Daoy (cell line): Measurements from ENCODE around the gene IGFBP6. TPM values are rescaled to one million over a fixed set of nuclear protein-coding genes. Genes with fewer than 3 reads are reported as not detected.

ENCODE experiments used
- DNase-seq: peaks from one replicate; pipeline ENCODE4 v3.0.0-alpha.2; 2015; ENCODE audit warnings: low read depth
- total RNA-seq: library from RNA; depleted of rRNA; stranded (reverse); fragments of >200 nt; shearing (Covaris generic); gene quantifications from 2 replicates; pipeline ENCODE4 v1.2.3, GENCODE V29; 2014; rRNA removed

Gene IGFBP6, protein sequence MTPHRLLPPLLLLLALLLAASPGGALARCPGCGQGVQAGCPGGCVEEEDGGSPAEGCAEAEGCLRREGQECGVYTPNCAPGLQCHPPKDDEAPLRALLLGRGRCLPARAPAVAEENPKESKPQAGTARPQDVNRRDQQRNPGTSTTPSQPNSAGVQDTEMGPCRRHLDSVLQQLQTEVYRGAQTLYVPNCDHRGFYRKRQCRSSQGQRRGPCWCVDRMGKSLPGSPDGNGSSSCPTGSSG
- total RNA-seq: 53.5 and 68.5 TPM in 2 replicates

DNA sequence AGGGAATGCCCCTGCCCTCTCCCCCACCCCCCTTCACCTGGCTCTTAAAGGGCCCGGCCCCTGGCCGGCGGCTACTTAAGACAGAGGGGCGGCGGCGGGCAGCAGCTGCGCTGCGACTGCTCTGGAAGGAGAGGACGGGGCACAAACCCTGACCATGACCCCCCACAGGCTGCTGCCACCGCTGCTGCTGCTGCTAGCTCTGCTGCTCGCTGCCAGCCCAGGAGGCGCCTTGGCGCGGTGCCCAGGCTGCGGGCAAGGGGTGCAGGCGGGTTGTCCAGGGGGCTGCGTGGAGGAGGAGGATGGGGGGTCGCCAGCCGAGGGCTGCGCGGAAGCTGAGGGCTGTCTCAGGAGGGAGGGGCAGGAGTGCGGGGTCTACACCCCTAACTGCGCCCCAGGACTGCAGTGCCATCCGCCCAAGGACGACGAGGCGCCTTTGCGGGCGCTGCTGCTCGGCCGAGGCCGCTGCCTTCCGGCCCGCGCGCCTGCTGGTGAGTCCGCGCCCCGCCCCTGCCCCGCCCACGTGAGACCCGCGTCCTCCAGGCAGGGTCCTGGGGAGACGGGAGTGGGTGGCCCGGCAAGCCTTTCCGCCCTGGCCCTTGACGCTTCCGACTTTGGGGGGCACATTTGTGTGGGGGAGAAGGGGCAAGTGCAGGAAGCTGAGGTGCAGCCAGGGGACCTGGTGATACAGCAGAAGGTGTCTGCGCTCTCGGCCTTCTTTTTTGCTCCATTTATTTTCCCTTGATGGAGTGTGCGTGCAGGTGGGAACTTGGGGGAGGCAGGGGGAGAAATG is at the start of gene IGFBP6:
Gene IGFBP6 (plus strand): TSS at position 104 of the 790 bp plus-strand sequence. CDS start 51 bp downstream, at position 155.
- peak; percentile 87 for DNase-seq

DNA sequence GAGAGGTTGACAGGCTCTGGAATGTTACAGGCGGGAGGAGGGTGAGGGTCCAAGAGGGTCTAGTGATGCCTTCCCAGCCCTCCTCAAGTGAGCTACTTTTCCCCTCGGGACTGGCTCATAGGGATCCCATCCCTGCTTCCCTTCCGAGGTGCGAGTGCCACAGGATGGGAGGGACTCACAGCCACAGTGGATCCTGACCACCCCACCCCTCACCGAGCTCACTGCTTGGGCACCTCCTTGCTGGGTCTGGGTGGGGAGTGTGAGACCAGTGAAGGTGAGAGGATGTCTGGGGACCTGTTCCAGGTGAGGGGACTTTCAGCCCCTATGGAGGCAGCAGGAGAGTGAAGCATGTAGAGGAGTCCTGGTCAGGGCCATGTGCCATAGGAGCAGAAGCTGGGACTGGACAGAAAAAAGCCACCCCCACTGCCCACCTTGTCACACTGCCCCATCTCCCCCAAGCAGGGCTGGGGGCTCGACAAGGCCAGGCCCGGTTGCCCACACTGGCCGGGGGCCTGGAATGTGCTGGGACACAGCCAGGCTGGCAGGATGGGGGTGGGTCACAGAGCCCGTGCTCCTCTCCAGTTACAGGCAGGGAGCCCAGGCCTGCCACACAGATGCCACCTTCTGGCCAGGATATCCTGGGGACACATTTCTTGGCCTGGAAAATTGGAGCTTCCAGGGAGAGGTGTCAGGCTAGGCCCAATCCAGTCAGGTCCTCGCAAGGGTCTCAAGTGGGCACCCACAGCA is 49.3 kb upstream of the IGFBP6 start:
- peak; percentile 54 for DNase-seq

DNA sequence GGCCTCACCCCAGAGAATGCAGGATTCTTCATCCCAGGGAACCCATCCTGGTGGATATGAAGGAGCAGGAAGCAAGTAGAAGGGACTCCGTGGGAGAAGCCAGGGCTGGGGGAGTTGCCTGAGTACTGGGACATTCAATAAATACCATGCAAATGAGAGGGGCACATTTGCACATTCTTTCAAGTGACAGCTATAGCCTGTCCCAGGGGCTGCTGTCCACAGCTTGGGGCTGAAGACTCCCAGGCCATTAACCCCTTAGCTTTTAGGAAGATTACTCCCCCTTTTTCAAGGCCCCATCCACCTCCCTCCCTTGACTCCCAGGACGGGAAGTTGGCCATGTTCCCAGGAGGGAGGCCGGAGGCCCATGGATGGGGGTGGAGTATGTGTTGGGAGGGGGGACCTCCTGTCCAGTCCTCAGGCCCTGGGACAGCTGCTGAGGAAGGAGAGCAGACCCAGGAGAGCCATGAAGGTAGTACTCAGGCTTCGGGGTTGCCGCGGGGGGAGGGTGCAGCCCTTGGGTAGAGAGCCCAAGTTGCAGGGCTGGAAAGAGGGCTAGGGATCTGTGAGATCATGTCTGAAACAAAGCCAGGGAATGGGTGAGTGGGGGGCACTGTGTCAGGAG is 48.6 kb upstream of the IGFBP6 start:
- DNase-seq: peak; percentile 52

DNA sequence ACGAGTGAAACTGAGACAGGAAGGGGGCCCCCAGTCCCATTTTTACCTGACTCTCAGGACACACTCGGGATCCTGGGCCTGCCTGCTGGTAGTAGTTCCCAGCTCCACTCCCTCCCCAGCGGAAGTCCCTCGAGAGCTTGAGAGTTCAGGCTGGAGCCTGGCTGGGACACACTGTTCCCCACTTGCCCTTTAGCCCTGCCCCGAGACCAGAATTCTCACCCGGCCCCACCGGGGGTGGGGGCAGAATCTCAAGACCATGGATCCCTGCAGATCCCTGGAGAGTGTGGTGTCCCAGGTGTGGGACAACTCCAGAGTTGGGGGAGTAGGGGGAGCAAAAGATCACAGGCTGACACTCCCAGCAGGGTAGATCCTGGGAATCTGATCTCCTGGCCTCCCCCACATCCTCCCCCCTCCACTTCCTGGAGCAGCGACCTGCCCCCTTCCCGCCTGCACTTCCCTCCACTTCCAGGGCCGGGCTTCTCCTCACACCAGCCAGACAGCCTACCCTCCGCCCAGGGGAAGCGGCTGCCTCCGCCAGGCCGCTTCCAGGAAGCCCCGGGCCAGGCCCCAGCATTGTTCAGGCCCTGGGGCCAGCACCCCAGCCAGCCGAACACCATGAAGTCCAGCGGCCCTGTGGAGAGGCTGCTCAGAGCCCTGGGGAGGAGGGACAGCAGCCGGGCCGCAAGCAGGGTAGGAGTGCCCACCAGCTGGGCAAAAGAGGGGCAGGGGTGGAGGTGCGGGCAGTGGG is 47.7 kb upstream of the IGFBP6 start, which contains the start of gene TNS2:
Gene TNS2 (plus strand): TSS at position 495 of the 748 bp plus-strand sequence. CDS start 121 bp downstream, at position 616.
- peak; percentile 85 for DNase-seq

DNA sequence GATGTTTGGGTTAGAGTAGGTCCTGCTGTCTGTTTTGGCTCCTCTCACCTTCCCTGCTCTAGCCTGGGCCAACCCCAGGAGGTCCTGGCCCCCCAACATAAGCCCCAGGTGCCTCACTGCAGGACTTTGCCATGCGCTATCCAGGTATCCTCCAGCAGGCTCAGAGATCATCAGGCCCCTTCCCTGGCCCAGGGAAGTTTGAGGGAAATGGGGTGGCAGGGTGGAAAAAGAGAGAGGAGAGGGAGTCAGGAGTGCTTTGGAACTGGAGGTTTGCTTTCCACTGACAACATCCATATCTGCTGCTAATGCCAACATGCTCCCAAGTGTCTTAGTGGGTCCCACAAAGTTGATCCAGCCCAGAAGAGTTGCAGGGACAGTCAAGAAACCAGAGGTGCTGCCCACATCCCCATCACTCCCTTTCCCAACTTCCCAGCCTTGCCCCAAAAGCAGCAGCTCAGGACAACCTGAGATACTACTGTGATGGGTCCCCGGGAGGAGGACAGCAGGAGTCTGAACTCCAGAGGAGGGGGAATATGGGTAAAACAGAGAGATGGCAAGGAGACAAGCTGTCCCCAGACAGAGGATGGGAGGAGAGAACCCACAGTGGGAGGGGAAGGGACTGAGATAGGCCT is 46.9 kb upstream of the IGFBP6 start:
- no peak for DNase-seq

DNA sequence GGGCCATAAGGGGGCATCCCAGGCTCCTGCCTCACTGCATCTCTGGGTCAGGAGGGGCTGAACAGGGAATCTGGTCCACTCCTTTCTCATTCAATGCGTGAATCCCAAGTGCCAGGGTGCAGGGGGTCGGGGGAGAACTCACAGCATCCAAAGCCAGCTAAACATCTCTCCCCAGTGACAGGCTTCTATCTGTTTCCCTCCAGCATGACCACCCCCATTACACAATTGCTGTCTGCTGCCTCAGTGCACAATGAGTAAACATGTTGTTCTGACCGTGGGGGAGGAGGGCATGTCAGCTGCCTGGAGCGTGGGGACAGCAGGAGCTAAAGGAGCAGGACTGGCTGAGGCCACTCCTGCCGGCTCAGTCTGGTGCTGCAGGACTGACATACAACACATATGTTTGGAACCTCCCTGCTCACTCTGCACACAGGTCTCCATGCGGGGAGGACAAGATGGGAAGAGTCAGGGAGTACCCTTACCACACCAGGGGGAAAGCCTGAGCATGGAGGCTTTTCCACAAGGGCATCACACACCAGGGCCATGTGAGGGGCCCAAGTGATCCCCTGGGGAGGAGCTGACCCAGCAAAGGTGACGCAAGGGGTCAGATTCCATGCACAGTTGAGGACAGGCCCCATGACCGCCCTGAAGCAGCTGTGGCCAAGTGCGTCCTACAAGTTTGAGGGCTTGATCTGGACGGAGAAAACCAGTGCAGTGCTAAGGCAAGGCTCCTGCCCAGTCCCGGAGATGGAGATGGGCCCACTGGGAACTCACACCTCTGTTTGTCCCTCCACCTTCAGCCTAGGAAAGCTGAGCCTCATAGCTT is 46.2 kb upstream of the IGFBP6 start:
- DNase-seq: peak; percentile 35

DNA sequence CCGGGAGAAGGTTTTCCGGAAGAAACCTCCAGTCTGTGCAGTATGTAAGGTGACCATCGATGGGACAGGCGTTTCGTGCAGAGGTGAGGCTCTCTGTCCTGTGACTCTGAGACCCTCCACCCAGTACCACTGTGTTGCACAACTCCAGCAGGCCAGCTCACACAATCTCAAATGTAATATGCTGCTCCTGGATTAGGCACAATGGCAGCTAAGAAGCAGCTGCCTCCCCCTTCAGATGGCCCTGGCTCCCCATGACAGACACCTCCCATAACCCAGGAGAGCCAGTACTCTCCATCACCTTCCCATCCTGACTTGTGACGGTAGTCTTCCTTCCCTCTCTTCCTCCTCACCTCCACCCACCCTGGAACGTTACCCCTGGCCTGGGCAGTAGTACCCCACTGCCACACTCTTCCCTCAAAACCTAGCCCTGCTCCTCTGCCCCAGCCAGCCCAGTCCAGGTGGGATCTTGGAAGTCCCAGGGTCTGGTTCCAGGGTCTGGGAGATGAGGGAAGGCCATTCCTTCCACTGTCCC is 45.5 kb upstream of the IGFBP6 start:
- no peak for DNase-seq

- peak; percentile 72 for DNase-seq
Observed at GRCh38 chr12:53052419-53053217, 44.8 kb upstream of the IGFBP6 start.

GRCh38 chr12:53053218-53054111 is 44.0 kb upstream of the IGFBP6 start:
- peak; percentile 19 for DNase-seq

DNA sequence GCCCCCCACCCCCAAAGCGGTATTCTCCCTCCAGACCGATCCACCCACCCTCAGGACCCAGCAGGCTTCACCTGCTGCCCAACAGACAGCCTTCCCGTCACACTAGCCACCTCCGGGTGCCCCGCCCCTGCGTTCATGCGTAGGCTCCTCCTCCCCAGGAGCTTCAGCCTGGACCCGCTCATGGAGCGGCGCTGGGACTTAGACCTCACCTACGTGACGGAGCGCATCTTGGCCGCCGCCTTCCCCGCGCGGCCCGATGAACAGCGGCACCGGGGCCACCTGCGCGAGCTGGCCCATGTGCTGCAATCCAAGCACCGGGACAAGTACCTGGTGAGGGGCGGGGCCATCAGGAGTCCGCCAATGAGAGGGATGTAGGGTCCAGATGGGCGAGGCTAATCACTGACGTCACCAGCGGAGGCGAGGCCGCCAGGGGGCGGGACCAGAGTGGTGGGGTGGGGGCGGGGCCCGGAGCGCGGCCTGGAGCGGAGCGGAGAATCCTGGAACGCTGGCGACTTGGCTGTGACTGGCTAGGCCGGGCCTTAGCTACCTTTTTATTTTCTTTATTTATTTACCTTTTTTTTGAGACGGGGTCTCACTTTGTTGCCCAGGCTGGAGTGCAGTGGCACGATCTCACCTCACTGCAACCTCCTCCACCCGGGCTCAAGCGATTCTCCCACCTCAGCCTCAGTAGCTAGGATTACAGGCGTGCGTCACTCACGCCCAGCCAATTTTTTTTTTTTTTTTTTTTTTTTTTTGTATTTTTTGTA is 43.2 kb upstream of the IGFBP6 start:
- peak; percentile 80 for DNase-seq

- no peak for DNase-seq
Observed at GRCh38 chr12:53055471-53056266, 41.8 kb upstream of the IGFBP6 start.

- DNase-seq: no peak
Observed at GRCh38 chr12:53056296-53056695, 41.2 kb upstream of the IGFBP6 start.

DNA sequence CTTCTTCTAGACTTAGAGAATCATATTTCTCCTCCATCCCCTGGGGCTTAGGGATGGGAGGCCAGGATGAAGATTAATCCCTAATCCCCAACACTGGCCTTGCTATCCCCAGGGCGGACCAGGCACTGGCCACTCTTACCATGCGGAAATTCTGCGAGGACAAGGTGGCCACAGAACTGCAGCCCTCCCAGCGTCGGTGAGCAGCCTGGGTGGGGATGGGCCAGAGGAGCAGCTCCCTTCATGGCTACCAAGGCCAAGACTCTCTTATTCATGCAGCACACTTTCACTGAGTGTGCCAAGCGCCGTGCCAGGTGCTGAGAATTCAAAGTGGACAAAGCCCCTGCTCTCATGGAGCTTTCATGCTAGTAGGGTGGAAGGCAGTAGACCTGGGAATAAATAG is 40.6 kb upstream of the IGFBP6 start:
- no peak for DNase-seq

- DNase-seq: no peak
Observed at GRCh38 chr12:53057816-53058500, 39.5 kb upstream of the IGFBP6 start.

- no peak for DNase-seq
Observed at GRCh38 chr12:53058674-53059433, 38.6 kb upstream of the IGFBP6 start.
